DMS114 treated with DMSO at 0.1 percent for 48 hours (cell line): ENCODE results near the gene CST4.
"Not testable (repeated sequence)": the region's sequence is repeated elsewhere in the genome, so short reads cannot be mapped to it uniquely, and the experiment has no call there.

Experiments
- DNase-seq: peaks from one replicate; lab custom pipeline; 2025; ENCODE audit not compliant: unreplicated experiment; lab: John Stamatoyannopoulos, UW

Gene CST4

GRCh38 chr20:23689399-23689690, 507 bp upstream of the CST4 start:
- DNase-seq, result no peak

GRCh38 chr20:23687986-23688385, 852 bp downstream of the CST4 start:
- no peak for DNase-seq

- no peak for DNase-seq
These were observed 2.6 kb downstream of the CST4 start for GRCh38 chr20:23686046-23686750.

- DNase-seq, result not testable (repeated sequence)
These were observed 3.3 kb downstream of the CST4 start for GRCh38 chr20:23685529-23685896.

- no peak for DNase-seq
These were observed 4.6 kb downstream of the CST4 start for GRCh38 chr20:23684261-23684660.

GRCh38 chr20:23683807-23684206, 5.0 kb downstream of the CST4 start:
- DNase-seq, result no peak

- DNase-seq, result no peak
These were observed 5.6 kb downstream of the CST4 start for GRCh38 chr20:23683281-23683680.

GRCh38 chr20:23680146-23680545, 8.7 kb downstream of the CST4 start:
- DNase-seq, result no peak

- DNase-seq, result no peak
These were observed 9.4 kb downstream of the CST4 start for GRCh38 chr20:23679133-23680092.

GRCh38 chr20:23673209-23673608, 15.6 kb downstream of the CST4 start:
- no peak for DNase-seq

- DNase-seq, result no peak
These were observed 16.7 kb downstream of the CST4 start for GRCh38 chr20:23672158-23672557.

GRCh38 chr20:23671479-23671878, 17.4 kb downstream of the CST4 start:
- no peak for DNase-seq

GRCh38 chr20:23670361-23670760, 18.5 kb downstream of the CST4 start:
- DNase-seq, result no peak

GRCh38 chr20:23669866-23670265, 19.0 kb downstream of the CST4 start:
- no peak for DNase-seq

GRCh38 chr20:23669327-23669726, 19.5 kb downstream of the CST4 start:
- no peak for DNase-seq

- DNase-seq, result peak; percentile 46
These were observed 20.3 kb downstream of the CST4 start for GRCh38 chr20:23668477-23668951.

GRCh38 chr20:23667666-23668065, 21.2 kb downstream of the CST4 start:
- no peak for DNase-seq

- no peak for DNase-seq
These were observed 22.1 kb downstream of the CST4 start for GRCh38 chr20:23666698-23667097.

GRCh38 chr20:23666189-23666588, 22.6 kb downstream of the CST4 start:
- no peak for DNase-seq

GRCh38 chr20:23664954-23665353, 23.9 kb downstream of the CST4 start:
- no peak for DNase-seq

GRCh38 chr20:23664046-23664445, 24.8 kb downstream of the CST4 start:
- DNase-seq, result not testable (repeated sequence)

- DNase-seq, result no peak
These were observed 25.7 kb downstream of the CST4 start for GRCh38 chr20:23663180-23663579.
